HG03196 (cell line): Measurements from ENCODE around the gene KRT8.
"Not testable (repeated sequence)": the region's sequence is repeated elsewhere in the genome, so short reads cannot be mapped to it uniquely, and the experiment has no call there.

Experiments
- ATAC-seq: cut with Tn5 transposase; IDR thresholded peaks from one replicate; pipeline ENCODE4 v1.9.1; 2021; ENCODE audit not compliant: unreplicated experiment

The KRT8 gene

DNA sequence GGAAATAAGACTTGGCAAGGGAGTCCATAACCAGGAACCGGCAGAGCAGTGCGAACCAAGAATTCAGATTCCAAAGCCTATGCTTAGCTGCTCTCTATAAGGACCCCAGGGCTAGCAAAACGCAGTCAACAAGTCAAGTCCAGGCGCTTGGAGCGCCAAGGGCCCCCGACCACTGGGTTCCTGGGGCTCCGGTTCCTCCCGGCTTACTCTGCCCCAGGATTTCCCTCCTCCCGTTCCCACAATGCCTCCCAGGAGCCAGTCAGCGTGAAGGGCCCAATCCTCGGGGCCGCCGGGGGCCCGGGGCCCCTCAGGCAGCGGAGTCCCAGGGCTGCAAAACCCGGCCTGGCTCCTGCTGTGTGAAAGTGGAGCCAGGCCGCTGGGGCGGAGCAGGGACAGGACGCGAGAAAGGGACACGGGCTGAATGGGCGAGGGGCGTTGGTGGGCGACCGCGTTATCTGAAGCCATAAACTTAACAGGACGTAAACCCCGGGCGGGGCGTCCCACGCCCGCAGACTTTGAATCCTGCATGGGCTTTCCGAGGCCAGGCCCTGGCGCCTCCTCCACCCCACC is 1.5 kb downstream of the KRT8 start:
- ATAC-seq: no peak

DNA sequence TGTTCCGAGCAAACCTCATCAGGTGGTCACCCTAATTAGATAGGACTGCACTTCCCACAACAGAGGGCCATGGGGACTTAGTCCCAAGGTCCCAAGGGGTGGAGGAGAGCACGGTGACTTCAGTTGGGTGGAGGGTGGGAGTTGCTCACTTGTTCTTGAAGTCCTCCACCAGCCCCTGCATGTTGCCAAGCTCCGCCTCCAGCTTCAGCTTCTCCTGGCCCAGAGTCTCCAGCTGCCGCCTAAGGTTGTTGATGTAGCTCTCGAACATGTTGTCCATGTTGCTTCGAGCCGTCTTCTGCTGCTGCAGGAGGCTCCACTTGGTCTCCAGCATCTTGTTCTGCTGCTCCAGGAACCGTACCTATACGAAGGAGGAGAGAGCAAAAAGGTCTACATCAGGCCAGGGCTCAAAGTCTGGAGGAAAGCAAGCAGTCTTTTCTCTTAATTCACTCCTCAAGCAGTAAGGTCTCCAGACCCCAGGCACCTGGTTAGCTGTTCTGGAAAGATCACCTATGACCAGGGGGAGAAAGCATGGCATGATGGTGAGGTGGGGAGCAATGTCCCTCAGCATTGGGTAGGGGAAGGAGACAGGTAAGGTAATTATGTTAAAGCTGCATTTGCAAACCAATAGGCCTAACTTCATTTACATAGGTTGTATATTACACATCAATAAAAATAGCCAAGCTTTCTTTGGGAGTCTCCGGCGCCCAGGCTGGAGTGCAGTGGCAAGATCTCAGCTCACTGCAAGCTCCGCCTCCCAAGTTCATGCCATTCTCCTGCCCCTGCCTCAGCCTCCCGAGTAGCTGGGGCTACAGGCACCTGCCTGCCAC is 2.9 kb downstream of the KRT8 start:
- ATAC-seq: no peak

DNA sequence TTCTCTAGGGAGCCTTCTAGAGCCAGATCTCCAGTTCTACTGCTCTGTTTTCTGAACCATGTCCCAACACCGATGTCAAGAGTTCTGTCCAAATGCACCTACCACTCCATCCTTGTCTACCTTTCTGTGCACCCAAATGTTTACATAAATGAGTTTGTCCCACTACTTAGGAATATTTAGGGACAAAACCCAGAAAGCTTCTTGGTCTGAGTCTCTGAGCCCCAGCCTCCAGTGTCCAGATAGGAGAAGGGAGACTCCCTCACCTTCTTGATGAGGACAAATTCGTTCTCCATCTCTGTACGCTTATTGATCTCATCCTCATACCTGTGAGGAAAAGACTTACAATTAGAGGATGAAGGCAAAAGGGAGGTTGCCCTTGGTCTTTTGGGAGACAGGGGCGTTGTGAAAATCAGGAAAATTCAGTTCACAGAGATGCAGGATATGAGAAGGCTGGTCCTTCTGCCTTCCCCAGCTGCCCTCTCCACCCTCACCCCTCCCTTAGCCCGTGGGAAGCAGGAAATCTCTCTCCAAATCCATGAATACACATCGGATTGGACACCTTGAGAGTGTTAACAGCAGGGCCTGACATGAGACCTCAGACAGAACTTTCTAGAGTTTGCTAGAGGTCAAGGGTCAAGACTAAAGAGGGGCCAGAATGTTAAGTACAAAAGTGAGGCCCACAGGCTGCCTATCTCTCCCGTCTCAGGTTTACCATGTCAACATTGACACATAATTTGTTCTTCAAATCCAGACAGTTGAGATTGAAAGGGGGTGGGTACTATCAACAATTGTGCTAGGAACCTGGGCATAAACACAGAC is 3.8 kb downstream of the KRT8 start:
- ATAC-seq: no peak

DNA sequence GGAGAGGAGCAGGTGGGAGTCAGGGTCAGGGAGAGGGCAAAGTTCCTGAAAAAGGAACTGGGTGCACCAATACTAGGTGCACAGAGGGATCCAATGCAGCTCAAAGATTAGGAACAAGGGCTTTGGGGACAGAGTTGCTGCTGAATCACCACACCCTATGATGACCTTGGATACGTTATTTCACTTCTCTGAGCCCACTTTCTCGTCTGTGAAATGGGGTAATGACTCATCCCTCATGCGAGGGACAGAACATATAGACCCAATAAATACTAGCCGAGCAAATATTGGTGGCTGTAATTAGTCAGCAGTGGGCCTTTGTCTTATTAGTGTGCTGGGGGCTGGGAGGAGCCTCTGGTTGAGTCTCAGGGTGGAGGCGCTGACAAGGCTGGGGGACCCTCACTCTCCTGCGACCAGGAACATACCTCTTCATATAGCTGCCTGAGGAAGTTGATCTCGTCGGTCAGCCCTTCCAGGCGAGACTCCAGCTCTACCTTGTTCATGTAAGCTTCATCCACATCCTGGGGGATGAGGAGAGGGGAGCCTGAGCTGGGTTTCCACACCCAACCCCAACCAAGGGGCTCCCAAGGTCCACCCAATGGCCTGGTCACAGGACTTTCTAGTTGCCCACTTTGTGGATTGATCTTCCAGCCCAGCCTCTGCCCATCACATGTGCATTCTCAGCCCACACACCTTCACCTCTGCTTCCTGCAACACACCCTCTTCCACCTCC is 4.5 kb downstream of the KRT8 start:
- ATAC-seq: no peak

DNA sequence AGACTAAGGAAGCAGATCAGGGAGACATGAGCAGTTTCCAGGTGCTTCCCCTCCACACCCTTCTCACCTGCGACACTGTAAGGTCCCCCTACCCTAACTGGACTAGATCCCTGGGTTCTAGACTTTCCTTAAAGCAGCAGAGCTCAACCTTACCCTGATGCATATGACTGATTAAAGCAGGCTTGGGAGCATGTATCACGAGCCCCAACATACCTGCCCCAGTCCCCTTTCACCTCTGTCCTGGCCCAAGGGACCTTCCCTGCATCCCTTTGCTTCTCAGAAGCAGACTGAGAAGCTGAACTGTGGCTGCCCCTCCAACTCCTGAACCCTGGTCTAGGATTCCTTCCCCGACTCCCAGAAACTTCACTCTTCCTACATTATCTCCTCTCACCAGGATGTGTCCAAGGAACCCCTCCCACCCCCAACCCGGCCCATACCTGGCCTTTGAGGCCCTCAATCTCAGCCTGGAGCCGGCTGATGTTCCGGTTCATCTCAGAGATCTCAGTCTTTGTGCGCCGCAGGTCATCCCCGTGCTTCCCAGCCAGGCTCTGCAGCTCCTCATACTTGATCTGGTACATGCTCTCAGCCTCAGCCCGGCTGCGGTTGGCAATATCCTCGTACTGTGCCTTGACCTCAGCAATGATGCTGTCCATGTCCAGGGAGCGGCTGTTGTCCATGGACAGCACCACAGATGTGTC is 5.4 kb downstream of the KRT8 start:
- no peak for ATAC-seq

DNA sequence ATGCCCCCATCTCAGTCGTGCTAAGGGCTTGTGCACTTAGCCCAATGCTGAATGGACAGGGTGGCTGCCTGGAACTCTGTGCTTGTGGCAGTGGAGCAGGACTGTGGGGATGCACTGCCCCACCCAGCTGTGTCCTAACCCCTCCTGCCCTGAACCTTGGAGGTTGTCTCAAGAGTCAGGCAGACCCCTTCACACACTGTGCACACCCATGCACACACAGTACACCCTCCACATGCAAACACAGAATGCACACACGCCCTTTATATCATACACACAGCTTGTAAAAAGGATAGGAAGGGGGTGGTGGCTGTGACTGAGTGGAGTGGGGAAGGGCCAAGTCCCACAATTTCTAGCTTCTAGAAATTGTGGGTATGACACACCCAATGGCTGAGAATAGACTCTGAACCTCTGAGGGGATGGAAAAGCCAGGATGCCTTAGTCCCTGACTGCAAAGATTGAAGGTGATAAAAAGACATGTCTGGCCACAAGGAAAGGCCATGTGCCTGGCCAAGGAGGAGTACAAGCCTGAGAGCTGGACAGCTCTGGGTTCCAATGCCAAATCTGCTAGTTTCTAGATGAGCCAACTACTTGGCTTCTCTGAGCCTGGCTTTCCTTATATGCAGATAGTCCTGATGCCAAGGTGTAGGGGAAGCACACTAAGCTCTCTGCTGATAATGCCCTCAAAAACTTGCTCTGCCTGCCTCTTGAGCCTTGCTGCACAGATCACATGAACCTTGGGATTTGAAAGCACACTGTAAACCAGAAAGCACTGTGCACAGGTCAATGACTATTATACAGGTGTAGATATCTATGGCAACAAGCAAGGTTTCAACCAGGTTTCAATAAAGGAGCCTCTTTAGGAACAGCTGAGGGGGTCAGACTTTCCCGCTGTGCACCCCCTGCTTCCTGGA is 8.4 kb downstream of the KRT8 start:
- no peak for ATAC-seq

DNA sequence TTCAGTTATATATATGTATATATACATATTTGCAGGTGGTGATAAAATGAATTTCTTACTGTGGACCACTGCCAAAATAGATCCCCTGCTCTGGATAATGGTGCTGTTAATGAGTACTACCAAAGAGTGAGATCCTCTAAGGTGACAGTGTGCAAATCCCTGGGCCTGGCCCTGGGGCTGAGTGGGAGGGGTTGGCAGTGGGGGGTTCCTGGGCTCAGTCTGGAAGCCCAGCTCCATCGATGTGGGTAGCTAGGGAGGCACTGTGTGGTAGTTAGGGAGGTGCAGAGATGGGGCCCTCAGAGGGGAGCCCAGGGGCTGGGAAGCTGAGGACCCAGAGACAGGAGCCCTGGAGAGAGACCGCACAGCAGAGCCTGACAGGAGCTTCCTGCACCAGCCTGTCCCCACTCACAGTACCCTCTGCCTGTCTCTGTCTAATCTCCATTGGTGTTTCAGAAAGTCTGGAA is 9.1 kb downstream of the KRT8 start:
- no peak for ATAC-seq

DNA sequence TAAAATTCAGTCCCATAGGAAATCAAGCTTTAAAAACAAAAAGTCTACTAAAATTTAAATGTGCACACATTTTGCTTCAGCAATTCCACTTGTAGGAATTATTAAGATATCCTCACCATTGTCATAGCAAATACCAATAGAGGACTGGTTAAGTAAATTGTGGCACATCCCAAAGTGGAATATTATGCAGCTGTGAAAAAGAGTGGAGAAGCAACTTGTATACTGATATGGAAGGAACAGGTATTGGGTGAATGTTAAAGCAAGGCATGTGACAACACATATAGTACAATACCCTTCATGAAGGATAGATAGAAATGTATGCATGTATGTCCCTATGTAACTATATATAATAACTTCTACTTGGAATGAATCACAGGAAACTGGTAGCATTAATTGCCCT is 11.9 kb downstream of the KRT8 start:
- no peak for ATAC-seq

DNA sequence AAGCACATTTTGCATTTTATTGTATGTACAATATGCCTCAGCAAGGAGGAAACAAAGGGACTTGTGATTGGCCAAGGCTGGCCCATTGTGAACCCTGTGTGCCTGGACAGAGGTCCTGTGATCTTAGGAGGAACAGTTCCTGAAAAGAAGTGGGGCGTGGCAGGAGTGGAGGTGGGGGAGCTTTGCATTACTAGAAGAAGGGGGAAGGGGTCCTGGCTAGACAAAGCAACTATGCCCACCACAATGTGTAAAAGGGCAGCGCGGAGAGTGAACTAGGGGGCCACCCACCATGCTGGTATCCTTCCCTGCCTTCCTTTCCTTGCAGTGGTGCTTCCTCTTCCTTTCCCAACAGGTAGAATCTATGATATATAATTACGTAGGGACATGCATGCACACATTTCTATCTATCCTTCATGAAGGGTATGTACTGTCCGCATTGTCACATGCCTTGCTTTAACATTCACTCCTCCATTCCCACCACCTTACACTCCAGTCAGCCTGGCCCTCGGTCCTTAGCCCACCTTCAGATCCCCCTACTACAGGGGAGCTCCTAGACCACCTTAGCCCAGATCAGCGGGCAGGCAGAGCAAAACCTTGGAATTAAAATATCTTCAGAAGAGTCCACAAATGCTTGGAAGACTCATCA is 12.5 kb downstream of the KRT8 start:
- no peak for ATAC-seq

DNA sequence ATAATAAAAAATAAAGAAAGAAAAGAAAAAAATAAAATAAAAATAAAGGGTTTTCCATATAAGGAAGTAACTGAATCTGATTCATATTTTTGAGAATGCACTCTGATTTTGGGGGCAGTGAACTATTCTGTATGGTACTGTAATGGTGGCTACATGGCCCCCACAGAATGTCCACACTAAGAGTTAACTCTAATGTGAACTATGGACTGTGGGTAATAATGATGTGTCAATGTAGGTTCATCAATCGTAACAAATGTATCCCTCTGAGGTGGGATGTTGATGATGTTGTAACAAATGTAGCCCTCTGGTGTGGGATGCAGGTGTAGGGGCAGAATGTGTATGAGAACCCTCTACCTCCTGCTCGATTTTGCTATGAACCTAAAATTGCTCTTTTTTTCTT is 13.8 kb downstream of the KRT8 start:
- no peak for ATAC-seq

DNA sequence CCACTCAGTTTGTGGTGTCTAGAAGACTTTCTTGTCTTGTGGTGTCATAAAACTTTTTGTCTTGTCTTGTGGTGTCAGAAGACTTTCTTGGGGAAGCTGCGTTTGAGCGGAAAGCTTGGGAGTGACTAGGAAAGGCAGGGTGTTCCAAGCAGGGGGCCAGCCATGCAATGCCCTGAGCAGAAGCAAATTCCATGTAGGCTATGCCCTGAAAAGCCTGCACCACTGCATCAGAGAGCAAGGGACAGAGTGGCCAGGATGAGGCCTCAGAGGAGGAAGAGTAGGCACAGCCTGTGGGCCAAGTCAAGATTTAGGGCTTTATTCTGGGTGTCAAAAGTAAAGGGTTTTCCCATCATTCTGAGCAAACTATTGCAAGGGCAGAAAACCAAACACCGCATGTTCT is 14.5 kb downstream of the KRT8 start:
- no peak for ATAC-seq

DNA sequence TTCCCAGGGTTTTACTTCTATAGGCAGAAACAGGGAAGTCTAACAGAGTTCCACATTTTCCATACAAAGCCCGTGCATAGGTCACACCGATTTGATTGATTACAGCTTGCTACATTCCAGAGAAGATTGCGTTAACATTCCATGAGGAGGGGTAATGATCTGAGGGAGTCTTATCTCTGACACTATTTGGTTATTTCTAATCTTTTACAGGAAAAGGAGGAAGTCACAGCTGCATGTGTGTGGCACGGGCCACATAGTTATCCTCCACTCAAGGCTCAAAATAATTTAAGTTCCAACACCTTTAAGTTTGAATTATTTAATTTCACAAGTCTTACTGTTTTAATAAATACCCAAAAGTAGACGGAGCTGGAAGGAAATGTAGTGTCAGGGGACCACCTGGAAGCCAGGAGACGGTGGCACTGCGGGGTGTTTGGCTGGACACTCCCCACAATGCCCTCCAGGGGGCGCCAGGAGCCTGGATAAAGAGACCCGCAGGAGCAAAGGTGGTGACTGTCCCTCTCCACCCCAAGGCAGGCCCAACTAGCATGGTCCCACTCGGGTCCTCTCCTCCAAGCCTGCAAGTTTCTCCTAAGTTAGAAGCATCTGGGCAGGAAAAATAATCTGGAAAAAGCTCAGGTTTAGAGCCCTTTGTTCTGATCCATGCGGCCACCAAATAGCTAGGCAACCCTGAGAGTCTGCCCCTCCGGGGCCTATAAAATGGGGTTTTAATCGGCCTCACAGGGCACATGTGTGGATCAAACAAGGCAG is 20.2 kb downstream of the KRT8 start:
- no peak for ATAC-seq

DNA sequence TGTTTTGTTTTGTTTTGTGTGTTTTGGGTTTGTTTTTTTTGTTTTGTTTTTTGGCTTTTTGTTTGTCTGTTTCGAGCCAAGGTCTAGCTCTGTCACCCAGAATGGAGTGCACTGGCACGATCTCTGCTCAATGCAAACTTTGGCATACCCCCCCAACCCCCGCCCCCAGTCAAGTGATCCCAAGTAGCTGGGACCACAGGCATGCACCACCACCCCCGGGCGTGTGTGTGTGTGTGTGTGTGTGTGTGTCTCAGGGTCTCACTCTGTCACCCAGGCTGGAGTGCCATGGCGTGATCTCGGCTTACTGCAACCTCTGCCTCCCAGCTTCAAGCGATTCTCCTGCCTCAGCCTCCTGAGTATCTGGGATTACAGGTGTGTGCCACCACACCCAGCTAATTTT is 24.4 kb downstream of the KRT8 start:
- ATAC-seq: not testable (repeated sequence)

DNA sequence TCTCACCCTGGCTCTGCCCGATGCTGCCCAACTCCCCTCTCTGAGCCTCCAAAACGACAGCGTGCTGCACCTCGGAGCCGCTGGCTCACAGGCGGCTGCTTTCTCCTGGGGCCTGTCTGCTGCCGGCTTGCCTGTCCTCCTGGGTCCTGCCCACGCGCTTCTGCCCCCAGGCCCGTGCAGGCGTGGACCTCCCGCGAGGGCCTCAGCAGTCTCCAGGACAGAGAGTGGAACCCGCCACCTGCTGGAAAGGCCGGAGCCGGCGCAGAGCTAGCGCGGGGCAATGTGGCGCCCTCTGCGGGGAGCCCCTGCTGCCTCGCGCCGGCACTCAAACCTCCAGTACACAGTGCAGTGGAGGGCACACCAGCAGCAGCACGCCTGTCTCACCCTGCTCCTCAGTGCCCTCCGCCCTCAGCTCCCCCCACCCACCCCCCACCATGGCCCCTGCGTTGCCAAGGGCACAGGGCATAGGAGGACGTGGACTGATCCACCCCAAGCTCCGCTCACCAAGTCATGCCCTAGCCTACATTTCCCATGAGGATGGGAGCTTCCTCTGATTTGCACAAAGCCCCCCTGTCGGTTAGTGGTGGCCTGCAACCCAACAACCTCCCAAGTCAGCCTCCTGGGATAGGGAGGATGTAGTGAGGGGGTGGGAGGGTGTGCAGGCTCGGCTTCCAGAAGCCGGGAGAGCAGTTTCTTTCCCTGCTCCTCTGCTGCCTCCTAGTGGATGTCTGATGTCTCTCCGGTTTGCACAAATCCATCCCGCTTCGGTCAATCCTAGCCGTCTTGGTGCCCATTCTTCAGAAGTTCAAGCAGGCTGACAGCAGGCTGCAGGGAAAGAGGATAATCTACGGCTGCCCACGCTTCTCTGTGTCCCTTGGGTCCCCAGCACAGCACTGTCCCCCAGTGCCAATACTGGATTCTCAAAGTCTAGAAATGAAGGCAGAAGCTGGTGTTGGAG is 25.2 kb downstream of the KRT8 start:
- ATAC-seq: no peak

DNA sequence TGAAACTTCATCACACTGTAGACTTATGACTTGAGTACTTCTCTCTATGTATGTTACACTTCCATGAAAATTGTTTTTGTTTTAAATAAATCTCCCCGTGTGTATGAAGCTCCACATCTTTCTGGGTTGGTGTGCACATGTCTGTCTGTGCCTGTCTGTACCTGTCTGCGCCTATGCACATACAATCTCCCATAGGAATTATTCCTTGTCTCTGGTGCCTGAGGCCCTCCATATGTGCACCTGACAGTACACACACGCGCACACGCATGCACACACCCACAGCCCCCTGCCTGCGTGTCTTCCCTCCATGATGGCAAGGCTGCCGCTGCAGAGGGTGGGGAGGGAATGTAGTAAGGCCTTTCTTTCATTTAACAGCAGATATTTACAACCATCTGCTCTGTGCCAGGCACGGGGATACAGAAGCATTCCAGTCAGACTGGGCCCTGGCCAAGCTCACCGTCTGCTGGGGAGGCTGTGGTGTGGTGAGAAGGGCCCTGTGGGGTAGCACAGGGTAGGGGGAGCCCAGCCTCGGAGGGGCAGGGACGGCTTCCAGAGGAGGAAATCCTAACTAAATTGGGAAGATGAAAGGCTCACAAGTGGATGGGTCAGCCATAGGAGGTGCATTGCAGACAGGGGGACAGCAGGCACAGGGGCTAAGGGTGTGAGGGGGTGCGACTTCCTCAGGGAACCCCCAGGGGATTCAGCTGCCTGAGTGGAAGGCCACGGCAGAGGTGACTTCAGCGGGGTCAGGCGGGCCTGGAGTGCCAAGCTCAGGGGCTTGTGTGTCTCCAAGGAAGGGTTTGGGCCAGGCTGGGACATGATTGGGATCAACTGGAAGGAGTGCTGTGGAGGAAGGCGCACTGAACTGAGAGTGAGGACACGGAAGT is 26.1 kb downstream of the KRT8 start:
- no peak for ATAC-seq

DNA sequence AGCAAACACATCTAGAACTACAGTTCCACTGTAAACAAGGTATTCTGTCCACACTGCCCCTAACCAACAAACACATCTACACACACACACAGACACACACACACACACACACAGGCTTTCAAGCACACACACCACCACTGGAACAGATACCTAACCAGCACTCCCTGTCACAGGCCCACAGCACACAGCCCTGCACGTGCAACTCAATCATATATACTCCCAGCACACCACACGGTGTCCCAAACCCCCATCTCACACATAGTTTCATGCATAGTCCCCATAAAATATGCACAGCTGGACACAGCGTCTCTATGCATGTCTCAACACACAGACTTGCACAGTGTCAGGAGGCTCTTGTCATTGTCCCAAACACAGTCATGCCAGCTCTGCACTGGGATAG is 27.6 kb downstream of the KRT8 start:
- ATAC-seq: no peak
